ENCODE results near the gene DPH1. TPM values are rescaled to one million over a fixed set of nuclear protein-coding genes. Genes with fewer than 3 reads are reported as not detected.

DPH1 gene
- total RNA-seq, 1 donor: 58.7 TPM

GRCh38 chr17:2023692-2024571 lies 6.0 kb upstream of the DPH1 start:
- DNase-seq (ENCODE audit: low read depth): no peak
- peak overlapping the region; percentile 18 for H3K4me3 ChIP-seq (ENCODE audit: low read depth, low read length)
- TF ChIP-seq CTCF (IDR thresholded peaks at IDR 0.05; ENCODE audit: insufficient read depth, low read depth, low read length): no peak

- no peak for DNase-seq (ENCODE audit: low read depth)
- peak overlapping the region; percentile 56 for H3K4me3 ChIP-seq (ENCODE audit: low read depth, low read length)
- no peak for TF ChIP-seq CTCF (IDR thresholded peaks at IDR 0.05; ENCODE audit: insufficient read depth, low read depth, low read length)
These were observed 5.3 kb upstream of the DPH1 start for GRCh38 chr17:2024572-2025219.

- DNase-seq (ENCODE audit: low read depth): peak; percentile 63
- H3K4me3 ChIP-seq (ENCODE audit: low read depth, low read length): peak within 1 kb of the TSS; percentile 56
- TF ChIP-seq CTCF (IDR thresholded peaks at IDR 0.05; ENCODE audit: insufficient read depth, low read depth, low read length): no peak
These were observed 4.7 kb upstream of the DPH1 start, which contains the start of gene RTN4RL1 for GRCh38 chr17:2025220-2025621. TSS of gene RTN4RL1 (minus strand) at chr17:2025334. CDS start at chr17:2024865, 469 bp downstream.

GRCh38 chr17:2025622-2026309 lies 4.2 kb upstream of the DPH1 start:
- peak; percentile 81 for TF ChIP-seq CTCF (IDR thresholded peaks at IDR 0.05; ENCODE audit: insufficient read depth, low read depth, low read length)
- DNase-seq (ENCODE audit: low read depth): peak; percentile 68

GRCh38 chr17:2027528-2028233 lies 2.3 kb upstream of the DPH1 start:
- DNase-seq (ENCODE audit: low read depth): no peak
- H3K4me3 ChIP-seq (ENCODE audit: low read depth, low read length): no peak overlapping the region
- TF ChIP-seq CTCF (IDR thresholded peaks at IDR 0.05; ENCODE audit: insufficient read depth, low read depth, low read length): no peak

More at GRCh38 chr17:2025622-2026309, 4.2 kb upstream of the DPH1 start:
- peak overlapping the region; percentile 56 for H3K4me3 ChIP-seq (ENCODE audit: low read depth, low read length)

- H3K4me3 ChIP-seq (ENCODE audit: low read depth, low read length): no peak overlapping the region
- TF ChIP-seq CTCF (IDR thresholded peaks at IDR 0.05; ENCODE audit: insufficient read depth, low read depth, low read length): no peak
- no peak for DNase-seq (ENCODE audit: low read depth)
These were observed 1.7 kb upstream of the DPH1 start for GRCh38 chr17:2028234-2028614.
